ENCODE data around the gene TUBGCP3. TPM values are rescaled to one million over a fixed set of nuclear protein-coding genes. Genes with fewer than 3 reads are reported as not detected.
A peak's percentile ranks its signal among the peaks of the same experiment; 100 is the strongest.

The TUBGCP3 gene
- total RNA-seq, 4 donors from 2014 or later: 21.9 to 60.9 (median 32.0) TPM

GRCh38 chr13:112619730-112620631 lies 32.0 kb upstream of the TUBGCP3 start:
- peaks cover 22% of the 10 kb centered on the region for H3K27me3 ChIP-seq
- WGBS: 64% methylated on average over 24 of the region's 24 CpGs
- H3K9me3 ChIP-seq: no peaks in the 10 kb centered on the region
- no peak overlapping the region for H3K4me3 ChIP-seq
- no peak overlapping the region for H3K27ac ChIP-seq
- H3K4me1 ChIP-seq: no peaks in the 10 kb centered on the region
- no peak for DNase-seq (ENCODE audit: low spot score in 2 of 2)
- no peaks in the 10 kb centered on the region for H3K36me3 ChIP-seq
- TF ChIP-seq POLR2AphosphoS5 (IDR thresholded peaks at IDR 0.05): no peak
- TF ChIP-seq, protein P1, sequence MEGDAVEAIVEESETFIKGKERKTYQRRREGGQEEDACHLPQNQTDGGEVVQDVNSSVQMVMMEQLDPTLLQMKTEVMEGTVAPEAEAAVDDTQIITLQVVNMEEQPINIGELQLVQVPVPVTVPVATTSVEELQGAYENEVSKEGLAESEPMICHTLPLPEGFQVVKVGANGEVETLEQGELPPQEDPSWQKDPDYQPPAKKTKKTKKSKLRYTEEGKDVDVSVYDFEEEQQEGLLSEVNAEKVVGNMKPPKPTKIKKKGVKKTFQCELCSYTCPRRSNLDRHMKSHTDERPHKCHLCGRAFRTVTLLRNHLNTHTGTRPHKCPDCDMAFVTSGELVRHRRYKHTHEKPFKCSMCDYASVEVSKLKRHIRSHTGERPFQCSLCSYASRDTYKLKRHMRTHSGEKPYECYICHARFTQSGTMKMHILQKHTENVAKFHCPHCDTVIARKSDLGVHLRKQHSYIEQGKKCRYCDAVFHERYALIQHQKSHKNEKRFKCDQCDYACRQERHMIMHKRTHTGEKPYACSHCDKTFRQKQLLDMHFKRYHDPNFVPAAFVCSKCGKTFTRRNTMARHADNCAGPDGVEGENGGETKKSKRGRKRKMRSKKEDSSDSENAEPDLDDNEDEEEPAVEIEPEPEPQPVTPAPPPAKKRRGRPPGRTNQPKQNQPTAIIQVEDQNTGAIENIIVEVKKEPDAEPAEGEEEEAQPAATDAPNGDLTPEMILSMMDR (IDR thresholded peaks at IDR 0.05): no peak
- TF ChIP-seq EP300 (IDR thresholded peaks at IDR 0.05): no peak
- no peak for TF ChIP-seq POLR2A (IDR thresholded peaks at IDR 0.05)

GRCh38 chr13:112618501-112618900 lies 30.5 kb upstream of the TUBGCP3 start:
- Histone ChIP-seq H3K27ac (no peak overlapping the region), H3K4me1 (no peaks in the 10 kb centered on the region), H3K36me3 (no peaks in the 10 kb centered on the region), H3K4me3 (no peak overlapping the region), H3K27me3 (peaks cover 16% of the 10 kb centered on the region), H3K9me3 (no peaks in the 10 kb centered on the region)
- TF ChIP-seq POLR2A (IDR thresholded peaks at IDR 0.05) (no peak), EP300 (IDR thresholded peaks at IDR 0.05) (no peak), POLR2AphosphoS5 (IDR thresholded peaks at IDR 0.05) (no peak)
- TF ChIP-seq, protein P1 (IDR thresholded peaks at IDR 0.05): no peak
- WGBS: 97% methylated on average over 12 of the region's 12 CpGs
- no peak for DNase-seq (ENCODE audit: low spot score in 2 of 2)

- H3K9me3 ChIP-seq: no peaks in the 10 kb centered on the region
- no peaks in the 10 kb centered on the region for H3K4me1 ChIP-seq
- no peak for DNase-seq (ENCODE audit: low spot score in 2 of 2)
- no peak overlapping the region for H3K27ac ChIP-seq
- peaks cover 13% of the 10 kb centered on the region for H3K27me3 ChIP-seq
- H3K4me3 ChIP-seq: no peak overlapping the region
- TF ChIP-seq POLR2A (IDR thresholded peaks at IDR 0.05) (no peak), EP300 (IDR thresholded peaks at IDR 0.05) (no peak), POLR2AphosphoS5 (IDR thresholded peaks at IDR 0.05) (no peak)
- TF ChIP-seq, protein P1 (IDR thresholded peaks at IDR 0.05): no peak
- no peaks in the 10 kb centered on the region for H3K36me3 ChIP-seq
- WGBS: 92% methylated on average over 13 of the region's 18 CpGs
Observed at GRCh38 chr13:112617754-112618375, 29.9 kb upstream of the TUBGCP3 start.

GRCh38 chr13:112616586-112617362 lies 28.8 kb upstream of the TUBGCP3 start:
- 56% methylated on average over 13 of the region's 13 CpGs for WGBS
- DNase-seq (ENCODE audit: low spot score in 2 of 2): no peak
- no peaks in the 10 kb centered on the region for H3K4me1 ChIP-seq
- H3K9me3 ChIP-seq: no peaks in the 10 kb centered on the region
- no peak for TF ChIP-seq POLR2AphosphoS5 (IDR thresholded peaks at IDR 0.05)
- TF ChIP-seq, protein P1 (IDR thresholded peaks at IDR 0.05): peak in 1 of 2 donors; percentile 53
- no peak for TF ChIP-seq POLR2A (IDR thresholded peaks at IDR 0.05)
- no peak for TF ChIP-seq EP300 (IDR thresholded peaks at IDR 0.05)
- H3K36me3 ChIP-seq: no peaks in the 10 kb centered on the region
- H3K27ac ChIP-seq: no peak overlapping the region
- peaks cover 7% of the 10 kb centered on the region for H3K27me3 ChIP-seq
- H3K4me3 ChIP-seq: no peak overlapping the region
